KOPT-K1 (cell line): ENCODE results near the gene TMEM42.
A peak's percentile ranks its signal among the peaks of the same experiment; 100 is the strongest.

Source experiments
- H3K27ac ChIP-seq: fragments of 200-600 bp; sonication (generic); 2 replicates; pipeline ENCODE4 v1.5.1; 2016; ENCODE audit warnings: antibody characterized with exemption, mild to moderate bottlenecking, low read depth, low read length; ENCODE audit not compliant: poor library complexity, severe bottlenecking
- H3K36me3 ChIP-seq: fragments of 200-600 bp; sonication (generic); 2 replicates; pipeline ENCODE4 v1.5.1; 2017; ENCODE audit warnings: antibody characterized with exemption, mild to moderate bottlenecking, low read length, moderate library complexity; ENCODE audit not compliant: insufficient read depth
- H3K9me3 ChIP-seq: fragments of 200-600 bp; sonication (generic); 2 replicates; pipeline ENCODE4 v1.5.1; 2017; ENCODE audit warnings: antibody characterized with exemption, low read length, mild to moderate bottlenecking; ENCODE audit not compliant: insufficient read depth, poor library complexity, severe bottlenecking

The TMEM42 gene

GRCh38 chr3:44860117-44860516 lies 1.6 kb upstream of the TMEM42 start:
- Histone ChIP-seq H3K36me3 (peaks cover 45% of the 10 kb centered on the region), H3K27ac (no peak overlapping the region), H3K9me3 (no peaks in the 10 kb centered on the region)

- H3K27ac ChIP-seq, result peak overlapping the region; percentile 63
Observed at GRCh38 chr3:44862226-44862637, 520 bp downstream of the TMEM42 start.

GRCh38 chr3:44865272-44866035 lies 3.7 kb downstream of the TMEM42 start:
- Histone ChIP-seq H3K9me3 (no peaks in the 10 kb centered on the region), H3K27ac (peak overlapping the region; percentile 43)

More at GRCh38 chr3:44862226-44862637, 520 bp downstream of the TMEM42 start:
- Histone ChIP-seq H3K36me3 (peaks cover 32% of the 10 kb centered on the region), H3K9me3 (no peaks in the 10 kb centered on the region)

GRCh38 chr3:44867421-44868111 lies 5.9 kb downstream of the TMEM42 start:
- Histone ChIP-seq H3K9me3 (no peaks in the 10 kb centered on the region), H3K36me3 (peaks cover 16% of the 10 kb centered on the region), H3K27ac (no peak overlapping the region)

More at GRCh38 chr3:44865272-44866035, 3.7 kb downstream of the TMEM42 start:
- peaks cover 16% of the 10 kb centered on the region for H3K36me3 ChIP-seq

- Histone ChIP-seq H3K27ac (no peak overlapping the region), H3K9me3 (no peaks in the 10 kb centered on the region), H3K36me3 (peaks cover 11% of the 10 kb centered on the region; the same call in 1 of the 2 replicates)
Observed at GRCh38 chr3:44870375-44871061, 8.8 kb downstream of the TMEM42 start.

- Histone ChIP-seq H3K9me3 (no peaks in the 10 kb centered on the region), H3K27ac (no peak within 1 kb of the TSS), H3K36me3 (no peaks in the 10 kb centered on the region)
Observed at GRCh38 chr3:44874308-44874707, 12.6 kb downstream of the TMEM42 start, which contains the start of gene TGM4. TGM4 (plus strand) TSS chr3:44874608; CDS start chr3:44874679, 71 bp downstream.

GRCh38 chr3:44875596-44875995 lies 13.9 kb downstream of the TMEM42 start:
- Histone ChIP-seq H3K9me3 (no peaks in the 10 kb centered on the region), H3K36me3 (no peaks in the 10 kb centered on the region), H3K27ac (no peak overlapping the region)

- H3K9me3 ChIP-seq, result no peaks in the 10 kb centered on the region
- H3K27ac ChIP-seq, result no peak overlapping the region
- no peaks in the 10 kb centered on the region for H3K36me3 ChIP-seq
Observed at GRCh38 chr3:44877333-44877732, 15.6 kb downstream of the TMEM42 start.

- H3K36me3 ChIP-seq, result no peaks in the 10 kb centered on the region
- no peak overlapping the region for H3K27ac ChIP-seq
- H3K9me3 ChIP-seq, result no peaks in the 10 kb centered on the region
Observed at GRCh38 chr3:44880284-44880683, 18.6 kb downstream of the TMEM42 start.

- Histone ChIP-seq H3K9me3 (no peaks in the 10 kb centered on the region), H3K27ac (no peak overlapping the region), H3K36me3 (no peaks in the 10 kb centered on the region)
Observed at GRCh38 chr3:44883213-44883955, 21.7 kb downstream of the TMEM42 start.

- Histone ChIP-seq H3K9me3 (no peaks in the 10 kb centered on the region), H3K36me3 (no peaks in the 10 kb centered on the region), H3K27ac (no peak overlapping the region)
Observed at GRCh38 chr3:44883999-44884431, 22.3 kb downstream of the TMEM42 start.

- H3K27ac ChIP-seq, result no peak overlapping the region
- no peaks in the 10 kb centered on the region for H3K36me3 ChIP-seq
- H3K9me3 ChIP-seq, result no peaks in the 10 kb centered on the region
Observed at GRCh38 chr3:44885618-44886017, 23.9 kb downstream of the TMEM42 start.

- Histone ChIP-seq H3K27ac (no peak overlapping the region), H3K36me3 (no peaks in the 10 kb centered on the region), H3K9me3 (no peaks in the 10 kb centered on the region)
Observed at GRCh38 chr3:44886561-44886960, 24.8 kb downstream of the TMEM42 start.

GRCh38 chr3:44887101-44887500 lies 25.4 kb downstream of the TMEM42 start:
- H3K27ac ChIP-seq, result no peak overlapping the region
- no peaks in the 10 kb centered on the region for H3K9me3 ChIP-seq
- no peaks in the 10 kb centered on the region for H3K36me3 ChIP-seq
